HG02938 (cell line): Measurements from ENCODE around the gene PCDH9.

Source experiments
- ATAC-seq: cut with Tn5 transposase; IDR thresholded peaks from one replicate; pipeline ENCODE4 v1.9.1; 2021; ENCODE audit warnings: mild to moderate bottlenecking, moderate library complexity; ENCODE audit not compliant: unreplicated experiment

The PCDH9 gene

DNA sequence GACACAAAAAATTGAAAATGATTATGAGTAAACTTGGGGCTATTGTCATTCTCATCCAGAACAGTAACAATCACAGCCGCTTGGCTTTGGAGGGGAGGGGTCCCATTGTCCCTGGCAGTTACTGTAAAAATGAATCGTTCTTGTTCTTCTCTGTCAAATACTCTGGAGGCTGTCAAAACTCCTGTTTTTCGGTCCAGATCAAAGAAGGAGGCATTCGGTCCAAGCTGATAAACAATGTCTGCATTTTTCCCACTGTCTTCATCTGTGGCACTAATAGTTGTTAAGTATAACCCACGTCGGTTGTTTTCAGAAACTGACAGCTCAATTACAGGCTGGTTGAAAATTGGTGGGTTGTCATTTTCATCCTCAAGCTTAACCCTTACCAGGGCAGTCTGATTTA is 3.4 kb downstream of the PCDH9 start:
- no peak for ATAC-seq

DNA sequence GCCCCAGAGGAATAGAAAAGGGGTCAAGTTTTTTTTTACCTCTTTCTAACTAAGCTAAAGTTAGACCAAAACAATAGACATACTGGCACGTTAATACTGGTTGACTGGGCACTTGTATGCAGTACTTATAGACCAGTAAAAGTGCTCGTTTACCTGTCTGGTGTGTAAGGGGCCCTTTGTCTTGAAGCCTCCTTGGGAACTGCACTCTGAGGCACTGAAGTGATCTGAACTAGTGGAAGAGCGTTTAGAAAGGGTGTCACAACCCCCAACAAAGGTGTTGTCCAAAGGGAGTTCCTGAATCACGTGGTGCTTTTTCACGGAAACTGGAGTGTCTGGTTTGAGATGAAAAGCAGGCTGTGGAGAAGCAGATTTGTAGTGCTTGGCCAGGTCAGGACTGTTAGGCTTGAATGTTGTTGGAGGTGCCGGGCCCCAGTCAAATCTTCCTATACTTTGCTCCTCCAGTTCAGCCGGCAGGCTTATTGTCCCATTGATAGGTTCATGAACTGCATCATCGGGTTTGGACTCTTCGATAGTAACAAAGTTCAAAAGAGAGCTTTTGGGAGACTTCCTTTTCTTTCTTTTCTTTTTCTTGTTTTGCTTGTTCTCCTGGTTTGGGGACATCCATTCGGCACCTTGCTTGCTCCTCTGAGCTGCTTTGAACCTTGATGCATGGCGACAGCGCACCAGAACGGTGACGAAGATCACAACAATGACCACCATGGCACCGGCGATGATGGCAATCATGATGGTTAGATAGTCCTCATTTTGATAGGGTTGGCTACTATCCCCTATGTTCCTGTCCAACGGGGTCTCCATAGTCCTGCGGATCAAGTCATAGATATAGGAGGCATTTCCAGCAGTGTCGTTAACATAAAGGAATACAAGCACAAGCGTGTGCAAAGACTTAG is 4.6 kb downstream of the PCDH9 start:
- no peak for ATAC-seq

DNA sequence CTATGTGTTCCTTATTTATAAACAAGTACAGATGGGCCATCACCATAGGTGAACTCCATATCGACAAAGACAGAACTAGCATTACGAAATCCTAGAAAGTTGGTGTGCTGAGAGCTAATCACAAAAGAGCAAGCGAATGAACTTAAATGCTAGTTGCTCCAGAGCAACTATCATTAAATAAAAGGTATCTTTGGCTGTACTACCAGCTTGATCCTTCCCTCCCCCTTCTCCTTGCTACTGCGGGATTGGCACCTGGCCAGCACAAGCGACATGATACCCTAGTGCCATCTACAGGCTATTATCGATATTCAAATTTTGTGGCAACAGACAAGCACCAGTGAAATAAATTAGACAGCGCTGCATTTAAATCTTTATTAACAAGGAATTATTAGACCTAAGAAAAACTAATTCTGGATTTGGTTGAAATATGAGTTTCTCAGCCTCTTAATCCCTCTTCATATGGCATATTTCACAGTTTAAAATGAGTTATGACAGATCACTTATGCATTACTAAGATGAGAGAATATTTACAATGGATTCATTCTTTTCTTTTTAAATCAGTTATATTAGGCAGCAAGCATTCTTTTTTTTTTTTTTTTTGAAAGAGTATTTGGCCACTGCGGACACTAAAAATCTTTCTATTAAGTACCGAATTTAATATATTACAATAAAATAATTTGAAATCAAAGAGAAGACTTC is 5.8 kb downstream of the PCDH9 start:
- ATAC-seq = peak; percentile 80

DNA sequence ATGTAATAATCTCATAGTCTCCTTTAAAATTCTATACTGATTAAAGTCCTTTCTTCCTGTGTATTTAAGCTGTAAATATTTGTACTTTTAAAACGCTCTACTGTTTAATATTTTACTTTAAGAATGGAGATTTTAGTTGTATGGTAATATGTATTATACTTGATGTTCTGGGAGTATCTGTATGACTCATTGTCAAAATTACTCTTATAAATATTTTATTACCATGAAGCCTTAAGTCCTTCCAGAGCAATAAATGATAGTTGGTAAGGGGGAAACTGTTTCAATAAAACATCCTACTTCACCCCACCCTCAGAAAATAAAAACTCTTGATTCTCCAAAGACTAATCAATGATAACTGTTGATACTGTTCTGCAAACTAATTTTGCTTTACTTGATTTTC is 6.4 kb downstream of the PCDH9 start:
- no peak for ATAC-seq

DNA sequence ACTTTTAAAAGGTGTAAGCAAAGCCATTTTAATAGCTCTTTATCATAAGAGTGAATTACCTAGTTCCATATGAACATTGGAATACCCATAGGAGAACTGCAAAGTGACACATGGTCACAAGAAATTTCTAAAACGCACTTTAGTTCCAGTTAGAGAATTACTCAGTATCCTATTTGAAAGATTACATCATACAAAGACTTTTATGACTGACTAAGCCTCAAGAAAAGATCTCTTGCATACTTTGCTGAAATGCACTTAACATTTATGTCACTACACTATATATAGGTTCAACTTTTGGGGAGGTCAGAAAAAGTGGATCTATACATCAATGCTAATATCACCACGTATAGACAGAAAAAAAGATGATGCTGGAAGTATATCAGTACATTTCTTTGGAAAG is 7.1 kb downstream of the PCDH9 start:
- no peak for ATAC-seq

DNA sequence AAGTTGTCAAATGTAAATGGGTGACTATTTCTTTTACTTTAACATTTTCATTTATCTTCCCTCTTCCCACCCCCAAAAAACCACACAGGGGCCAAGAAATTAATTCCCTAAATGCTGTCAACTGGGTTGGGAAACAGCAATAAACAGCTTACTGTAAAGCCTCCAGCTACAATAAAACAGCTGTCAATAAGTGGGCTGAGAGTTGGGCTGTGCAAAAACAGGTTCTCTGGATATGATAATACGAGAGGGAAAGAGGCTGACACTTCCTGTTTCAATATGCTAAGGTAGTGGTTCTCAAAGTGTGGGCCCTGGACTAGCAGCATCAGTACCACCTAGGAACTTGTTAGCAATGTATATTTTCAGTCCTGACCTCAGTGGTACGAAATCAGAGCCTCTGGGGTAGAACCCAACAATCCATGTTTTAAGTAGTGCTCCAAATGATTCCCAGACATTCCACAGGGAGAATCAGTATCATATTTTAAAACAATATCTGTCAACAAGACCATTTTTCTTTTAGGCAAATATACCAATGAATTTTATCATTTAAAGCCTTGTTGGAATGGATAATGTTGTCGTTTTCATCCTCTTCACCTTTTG is 8.4 kb downstream of the PCDH9 start:
- no peak for ATAC-seq

DNA sequence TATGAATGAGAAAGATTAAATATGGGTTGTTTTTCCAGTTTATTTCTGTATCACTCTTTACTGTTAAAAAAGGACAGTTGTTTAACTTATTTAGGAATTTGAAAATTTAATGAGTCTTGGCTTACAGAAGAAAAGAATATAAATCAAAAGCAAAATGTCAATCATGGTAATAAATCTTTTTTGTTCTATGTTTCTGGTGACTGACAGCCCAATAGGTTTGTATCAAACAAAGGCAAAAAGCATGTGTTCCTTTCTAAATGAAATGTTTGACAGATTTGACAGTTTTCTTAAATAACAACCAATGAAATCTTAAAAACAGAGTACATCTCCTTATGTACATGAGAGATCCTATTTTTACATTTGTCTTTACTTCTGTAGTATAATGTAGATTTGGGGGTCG is 11.0 kb downstream of the PCDH9 start:
- no peak for ATAC-seq

DNA sequence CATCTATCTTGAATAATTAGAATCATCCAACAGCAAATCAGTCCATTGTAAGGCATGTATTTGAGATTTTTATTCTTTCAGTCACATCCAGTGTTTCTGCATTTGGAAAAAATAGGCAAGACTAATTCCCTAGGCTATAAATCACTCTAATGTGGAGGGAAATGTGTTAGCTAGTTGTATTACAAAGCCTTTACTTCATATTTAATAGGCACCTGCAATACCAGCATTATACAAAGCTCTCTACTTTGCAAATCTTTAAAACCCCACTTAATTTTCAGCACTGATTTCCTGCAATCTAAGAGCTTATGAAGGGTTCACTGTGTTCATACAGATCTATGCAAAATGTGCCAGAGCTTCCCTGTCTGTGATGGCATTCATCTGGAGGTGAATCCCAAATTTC is 12.3 kb downstream of the PCDH9 start:
- no peak for ATAC-seq

DNA sequence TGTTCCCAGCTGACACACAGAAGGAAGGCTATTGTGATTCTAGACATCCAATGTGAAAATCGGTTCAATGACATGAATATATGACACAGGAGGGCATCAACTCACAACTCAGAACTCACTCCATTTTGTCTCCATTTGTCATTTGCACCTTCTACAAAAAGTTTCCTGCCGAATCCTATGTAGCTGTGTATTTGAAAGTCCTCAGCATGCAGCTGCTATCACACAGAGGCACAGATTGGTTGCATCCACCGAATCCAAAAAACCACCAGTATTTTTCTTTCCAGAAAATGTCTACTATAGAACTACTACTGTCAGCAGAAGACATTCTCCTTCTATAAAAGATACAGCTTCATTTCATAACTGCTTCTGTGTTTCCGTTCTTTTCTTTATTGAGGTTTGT is 13.3 kb downstream of the PCDH9 start:
- no peak for ATAC-seq

DNA sequence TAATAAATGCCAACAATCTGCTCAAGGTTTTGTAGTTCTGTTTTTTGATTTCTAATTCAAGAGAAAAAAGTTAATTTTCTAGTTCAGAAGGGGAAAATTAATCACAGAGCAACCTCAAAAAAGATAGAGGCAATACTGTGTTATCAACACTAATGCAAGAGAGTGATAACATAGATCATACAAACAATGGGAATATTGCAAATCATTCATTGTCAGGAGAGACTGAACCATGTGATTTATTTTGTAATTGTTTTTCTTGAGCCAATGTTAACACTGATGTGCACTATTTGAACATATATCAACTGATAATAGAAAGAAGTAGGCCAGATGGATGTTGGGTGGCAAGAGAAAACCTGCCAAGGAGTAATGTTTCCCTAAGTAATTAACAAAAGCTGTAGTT is 19.9 kb downstream of the PCDH9 start:
- no peak for ATAC-seq

DNA sequence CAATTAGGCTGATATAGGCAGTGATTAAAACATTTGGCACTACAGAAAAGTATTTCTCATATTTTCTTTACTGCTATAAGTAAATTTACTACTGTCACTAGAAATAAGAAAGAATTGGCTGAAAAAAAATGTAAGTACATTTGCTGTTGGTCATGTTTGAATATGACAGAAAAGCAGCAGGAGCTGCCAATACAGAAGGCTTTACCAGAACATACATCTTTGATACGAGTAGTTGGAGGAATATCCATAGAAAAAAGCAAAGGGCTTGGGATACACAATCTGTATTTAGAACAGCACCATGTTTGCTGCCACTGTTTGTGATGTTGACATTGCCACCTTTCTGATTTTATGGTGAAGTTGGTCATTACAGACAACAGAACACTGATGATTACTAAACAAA is 21.6 kb downstream of the PCDH9 start:
- no peak for ATAC-seq

DNA sequence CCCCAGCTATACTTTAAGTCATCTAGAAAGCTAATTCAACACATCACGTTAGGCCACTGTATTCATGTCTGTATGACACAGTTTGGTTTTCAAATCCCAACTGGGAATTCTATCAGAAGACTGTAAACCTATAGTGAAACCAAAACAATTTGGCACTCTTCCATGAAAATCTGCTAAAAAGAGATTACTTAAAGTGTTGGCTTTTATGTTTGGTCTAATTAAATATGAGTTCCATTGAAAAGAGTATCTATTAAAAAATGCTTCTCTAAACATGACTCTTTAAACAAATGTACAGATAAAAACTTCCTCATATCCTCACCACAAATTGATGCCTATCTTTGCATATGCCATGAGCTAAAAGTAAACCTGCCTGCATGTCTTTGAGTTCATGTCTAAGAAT is 25.4 kb downstream of the PCDH9 start:
- no peak for ATAC-seq

DNA sequence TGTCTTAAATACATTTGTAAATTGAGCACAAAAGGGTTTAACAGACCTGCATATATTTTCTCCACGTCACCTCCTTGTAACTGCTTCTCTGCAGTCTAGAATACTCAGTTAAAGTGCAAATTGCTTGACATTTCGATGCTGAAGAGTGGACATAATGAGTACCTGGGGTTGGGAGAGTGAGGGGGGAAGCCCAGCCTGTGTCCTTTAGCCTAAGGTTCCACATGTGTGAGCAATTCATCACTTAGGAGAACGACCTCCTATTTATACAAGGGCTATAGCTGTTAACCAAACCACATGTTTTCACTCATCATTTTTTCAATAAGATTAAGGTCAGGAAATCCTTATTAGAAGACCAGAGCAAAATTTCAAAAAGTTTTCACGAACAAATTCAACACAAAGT is 29.5 kb downstream of the PCDH9 start:
- ATAC-seq = no peak

DNA sequence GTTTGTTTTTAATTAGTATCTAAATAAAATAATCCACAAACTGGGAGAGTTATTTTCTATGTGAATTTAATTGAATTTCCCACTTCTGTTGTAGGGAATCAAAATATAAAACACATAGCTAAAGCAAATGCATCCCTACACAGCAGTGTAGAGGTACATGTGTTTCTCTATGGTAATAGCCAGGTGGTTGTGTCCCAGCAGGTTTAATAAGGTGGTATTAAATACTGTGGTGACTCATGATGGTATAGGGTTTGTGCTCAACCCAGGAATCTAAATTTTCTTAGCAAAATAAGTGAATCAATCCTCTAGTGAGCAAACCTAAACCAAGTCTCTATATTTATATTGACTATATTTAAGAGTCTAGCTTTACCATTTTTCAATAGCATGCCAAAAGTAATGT is 30.0 kb downstream of the PCDH9 start:
- ATAC-seq = no peak

DNA sequence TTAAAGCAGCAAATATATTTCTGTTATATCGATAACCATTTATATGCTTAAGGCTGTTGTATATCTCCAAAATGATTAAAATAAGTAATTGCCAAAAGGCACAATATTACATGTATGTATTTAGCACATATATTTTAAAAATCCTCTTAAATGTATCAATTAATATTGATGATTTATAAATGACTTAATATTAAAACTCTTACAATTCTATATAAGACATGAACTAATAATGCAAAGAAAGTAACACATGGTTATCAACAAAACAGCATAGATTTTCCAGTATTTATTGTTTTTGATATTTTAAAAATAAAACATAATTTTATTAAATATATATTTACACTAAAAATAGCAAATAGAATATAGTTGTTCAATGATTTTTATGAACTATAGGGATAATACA is 32.4 kb downstream of the PCDH9 start:
- no peak for ATAC-seq

DNA sequence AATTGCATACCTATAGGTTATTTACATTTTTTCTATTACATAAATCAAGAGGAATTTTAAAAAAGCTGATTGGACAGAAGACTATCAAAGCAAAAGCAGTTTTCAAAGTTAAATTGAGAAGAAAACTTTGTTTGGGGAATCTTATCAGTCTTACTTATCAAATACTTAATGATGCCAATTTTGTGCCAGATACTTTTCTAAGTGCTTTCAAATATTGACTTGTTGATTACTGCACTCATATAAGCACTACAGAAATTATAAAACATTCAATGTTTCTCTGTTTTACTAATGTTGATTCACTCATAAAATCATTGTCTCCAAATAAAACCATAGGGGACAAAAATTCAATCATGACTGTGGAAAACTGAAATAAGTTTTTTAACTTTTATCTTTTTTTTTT is 36.2 kb downstream of the PCDH9 start:
- no peak for ATAC-seq

DNA sequence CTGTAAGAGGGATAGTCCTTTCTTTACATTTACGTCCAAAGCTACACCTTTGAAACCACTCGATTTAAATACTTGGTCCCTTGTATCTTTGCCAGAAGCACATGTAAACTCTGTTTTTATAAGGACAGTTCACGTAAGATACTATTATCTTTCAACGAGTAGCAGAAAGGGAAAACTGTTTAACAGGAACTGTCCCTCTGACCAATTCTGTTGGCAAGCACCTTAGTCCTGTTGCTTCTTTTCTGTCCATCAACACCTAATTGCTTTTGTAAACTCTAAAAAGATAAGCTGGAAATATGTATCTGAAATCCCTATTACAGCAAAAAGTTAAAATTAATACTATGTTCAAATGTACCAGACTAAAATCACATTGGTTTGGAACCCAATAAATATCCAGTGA is 37.4 kb downstream of the PCDH9 start:
- ATAC-seq = no peak

DNA sequence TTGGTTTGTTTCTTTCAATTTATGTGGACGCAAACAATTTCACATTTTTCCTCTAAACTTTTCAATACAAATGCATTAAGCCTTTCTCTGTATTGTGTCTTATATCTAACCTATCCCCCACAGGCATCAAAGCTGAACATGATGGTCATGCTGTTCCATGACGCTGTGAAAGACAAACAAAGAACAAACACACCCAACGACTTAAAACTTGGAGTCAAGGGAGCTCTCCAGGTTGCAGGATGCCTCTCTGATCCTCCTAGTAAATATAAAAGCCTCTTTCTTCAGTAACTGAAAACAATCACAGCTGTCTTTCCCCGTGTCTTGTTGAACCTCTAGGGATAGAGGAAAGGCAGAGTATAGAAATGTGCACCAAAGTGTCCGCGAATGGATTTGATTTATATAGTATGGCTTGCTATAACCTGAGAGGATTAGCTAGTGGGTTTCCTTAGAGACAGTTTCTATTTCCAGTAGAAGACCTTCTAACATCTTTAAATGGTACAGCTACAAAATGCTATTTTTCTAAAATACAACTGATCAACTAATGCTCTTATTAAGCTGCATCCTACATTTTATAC is 43.1 kb downstream of the PCDH9 start:
- ATAC-seq = no peak

DNA sequence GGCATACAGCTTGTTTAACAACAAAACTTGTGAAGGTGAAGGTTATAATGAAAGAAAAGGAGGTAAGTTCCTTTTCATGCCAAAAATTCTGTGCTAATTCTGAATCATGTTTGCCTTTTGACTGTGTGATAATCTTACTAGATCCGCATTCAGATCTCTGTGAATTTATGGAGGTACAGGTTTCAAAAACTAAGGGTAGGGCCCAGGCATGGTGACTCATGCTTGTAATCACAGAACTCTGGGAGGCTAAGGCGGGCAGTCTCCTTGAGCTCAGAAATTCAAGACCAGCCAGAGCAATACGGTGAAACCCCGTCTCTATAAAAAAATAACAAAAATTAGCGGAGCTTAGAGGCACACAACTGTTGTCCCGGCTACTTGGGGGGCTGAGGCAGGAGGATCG is 45.9 kb downstream of the PCDH9 start:
- no peak for ATAC-seq

DNA sequence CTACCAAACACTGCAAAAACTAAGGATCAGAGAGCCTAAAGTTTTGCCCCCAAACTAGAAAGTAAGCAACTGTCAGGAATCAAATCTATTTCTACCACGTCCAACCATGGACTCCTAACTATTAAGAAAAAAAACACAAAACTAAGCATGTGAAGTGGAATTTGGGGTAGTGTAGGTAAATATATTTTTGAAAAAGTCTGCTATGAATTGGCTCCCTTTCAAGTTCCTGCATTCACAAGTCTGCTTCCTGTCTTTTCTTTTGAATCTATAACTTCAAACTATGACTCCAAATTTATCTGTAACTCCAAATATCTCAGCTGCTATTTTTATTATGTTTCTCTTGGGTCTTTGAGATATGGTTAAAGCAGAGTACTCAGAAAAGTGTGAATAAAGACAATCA is 47.0 kb downstream of the PCDH9 start:
- no peak for ATAC-seq

DNA sequence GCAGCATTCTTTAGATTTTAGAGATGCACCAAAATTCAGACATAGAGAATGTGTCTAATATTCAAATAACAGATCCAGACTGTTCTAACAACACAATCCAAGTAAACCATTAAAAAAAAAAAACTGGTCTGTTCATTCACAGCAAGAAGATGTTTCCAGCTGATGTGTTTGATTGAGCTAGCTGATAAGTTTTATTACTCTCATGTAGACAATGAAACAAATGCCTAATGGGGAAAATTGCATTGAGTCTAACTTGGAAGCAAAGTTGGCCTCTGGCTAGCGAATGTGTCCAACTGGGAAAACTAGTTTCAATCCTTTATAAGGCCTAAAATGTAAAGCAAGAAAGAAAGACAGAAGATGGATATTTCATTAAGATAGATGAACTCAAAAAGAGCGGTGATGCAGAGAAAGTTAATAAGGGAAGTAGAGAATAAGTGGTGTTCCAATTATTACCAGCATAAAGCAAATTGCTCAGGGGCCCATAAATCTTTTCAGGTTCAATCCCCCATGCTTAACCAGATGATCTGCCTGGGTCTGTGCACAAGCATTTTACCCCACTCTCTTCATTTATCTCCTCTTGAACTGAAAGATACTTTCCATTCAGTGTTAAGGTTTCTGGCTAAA is 54.2 kb downstream of the PCDH9 start:
- ATAC-seq = no peak
